Ishikawa (cell line): ENCODE data around the gene CPA5.

ENCODE experiments used
- CEBPB ChIP-seq: IDR thresholded peaks from 2 replicates; pipeline ENCODE4 v1.6.1; 2012
- CREB1 ChIP-seq: IDR thresholded peaks from 2 replicates; pipeline ENCODE4 v1.6.1; 2012; ENCODE audit warnings: low read depth
- EGR1 ChIP-seq: IDR thresholded peaks from 2 replicates; pipeline ENCODE4 v1.6.1; 2012
- EP300 ChIP-seq: IDR thresholded peaks from 2 replicates; pipeline ENCODE4 v1.6.1; 2012; ENCODE audit warnings: borderline replicate concordance
- FOXM1 ChIP-seq: IDR thresholded peaks from 2 replicates; pipeline ENCODE4 v1.6.1; 2012; ENCODE audit warnings: low read depth, borderline replicate concordance
- NFIC ChIP-seq: IDR thresholded peaks from 2 replicates; pipeline ENCODE4 v1.6.1; 2012
- RAD21 ChIP-seq: IDR thresholded peaks from 2 replicates; pipeline ENCODE4 v1.6.1; 2012; ENCODE audit warnings: low read depth
- TAF1 ChIP-seq: IDR thresholded peaks from 2 replicates; pipeline ENCODE4 v1.6.1; 2012; ENCODE audit warnings: low read depth, mild to moderate bottlenecking
- TCF12 ChIP-seq: IDR thresholded peaks from 2 replicates; pipeline ENCODE4 v1.6.1; 2012; ENCODE audit warnings: low read depth
- TEAD4 ChIP-seq: IDR thresholded peaks from 2 replicates; pipeline ENCODE4 v1.6.1; 2012
- YY1 ChIP-seq: IDR thresholded peaks from 2 replicates; pipeline ENCODE4 v1.6.1; 2012; ENCODE audit warnings: low read depth
- ZBTB7A ChIP-seq: IDR thresholded peaks from 2 replicates; pipeline ENCODE4 v1.6.1; 2012; ENCODE audit warnings: low read depth
- TF ChIP-seq, protein P1 (sequence below): IDR thresholded peaks from 2 replicates; pipeline ENCODE4 v1.6.1; 2012
- TF ChIP-seq, protein P2 (sequence below): IDR thresholded peaks from 2 replicates; pipeline ENCODE4 v1.6.1; 2012; ENCODE audit warnings: low read depth, mild to moderate bottlenecking
- TF ChIP-seq, protein P3 (sequence below): IDR thresholded peaks from 2 replicates; pipeline ENCODE4 v1.6.1; 2012

CPA5 gene

DNA sequence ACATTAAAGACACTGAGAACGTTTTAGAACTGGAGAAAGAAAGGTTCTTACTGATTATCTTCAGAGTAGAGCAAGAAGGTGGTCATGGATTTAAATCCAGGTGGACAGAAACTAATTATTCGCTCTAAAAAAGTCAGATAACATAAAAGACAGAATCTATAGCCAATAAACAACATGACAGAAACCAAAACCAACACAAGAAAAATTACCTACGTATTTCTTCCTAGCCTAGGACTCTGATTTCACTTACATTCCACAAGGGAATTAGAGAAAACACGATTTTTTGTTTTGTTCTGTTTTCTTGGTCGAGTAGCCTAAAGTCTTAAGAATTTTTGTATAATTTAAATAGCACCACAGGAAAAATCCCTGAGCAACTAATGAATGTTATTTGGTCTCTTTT lies 50.8 kb downstream of the CPA5 start:
- TF ChIP-seq YY1 (no peak), NFIC (no peak), FOXM1 (no peak), TCF12 (no peak), EGR1 (no peak), CEBPB (no peak), TAF1 (no peak), ZBTB7A (no peak), CREB1 (no peak), TEAD4 (no peak), EP300 (no peak)
- TF ChIP-seq, protein P1, sequence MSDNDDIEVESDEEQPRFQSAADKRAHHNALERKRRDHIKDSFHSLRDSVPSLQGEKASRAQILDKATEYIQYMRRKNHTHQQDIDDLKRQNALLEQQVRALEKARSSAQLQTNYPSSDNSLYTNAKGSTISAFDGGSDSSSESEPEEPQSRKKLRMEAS, result no peak
- TF ChIP-seq, protein P2, sequence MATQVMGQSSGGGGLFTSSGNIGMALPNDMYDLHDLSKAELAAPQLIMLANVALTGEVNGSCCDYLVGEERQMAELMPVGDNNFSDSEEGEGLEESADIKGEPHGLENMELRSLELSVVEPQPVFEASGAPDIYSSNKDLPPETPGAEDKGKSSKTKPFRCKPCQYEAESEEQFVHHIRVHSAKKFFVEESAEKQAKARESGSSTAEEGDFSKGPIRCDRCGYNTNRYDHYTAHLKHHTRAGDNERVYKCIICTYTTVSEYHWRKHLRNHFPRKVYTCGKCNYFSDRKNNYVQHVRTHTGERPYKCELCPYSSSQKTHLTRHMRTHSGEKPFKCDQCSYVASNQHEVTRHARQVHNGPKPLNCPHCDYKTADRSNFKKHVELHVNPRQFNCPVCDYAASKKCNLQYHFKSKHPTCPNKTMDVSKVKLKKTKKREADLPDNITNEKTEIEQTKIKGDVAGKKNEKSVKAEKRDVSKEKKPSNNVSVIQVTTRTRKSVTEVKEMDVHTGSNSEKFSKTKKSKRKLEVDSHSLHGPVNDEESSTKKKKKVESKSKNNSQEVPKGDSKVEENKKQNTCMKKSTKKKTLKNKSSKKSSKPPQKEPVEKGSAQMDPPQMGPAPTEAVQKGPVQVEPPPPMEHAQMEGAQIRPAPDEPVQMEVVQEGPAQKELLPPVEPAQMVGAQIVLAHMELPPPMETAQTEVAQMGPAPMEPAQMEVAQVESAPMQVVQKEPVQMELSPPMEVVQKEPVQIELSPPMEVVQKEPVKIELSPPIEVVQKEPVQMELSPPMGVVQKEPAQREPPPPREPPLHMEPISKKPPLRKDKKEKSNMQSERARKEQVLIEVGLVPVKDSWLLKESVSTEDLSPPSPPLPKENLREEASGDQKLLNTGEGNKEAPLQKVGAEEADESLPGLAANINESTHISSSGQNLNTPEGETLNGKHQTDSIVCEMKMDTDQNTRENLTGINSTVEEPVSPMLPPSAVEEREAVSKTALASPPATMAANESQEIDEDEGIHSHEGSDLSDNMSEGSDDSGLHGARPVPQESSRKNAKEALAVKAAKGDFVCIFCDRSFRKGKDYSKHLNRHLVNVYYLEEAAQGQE, result no peak
- TF ChIP-seq, protein P3, sequence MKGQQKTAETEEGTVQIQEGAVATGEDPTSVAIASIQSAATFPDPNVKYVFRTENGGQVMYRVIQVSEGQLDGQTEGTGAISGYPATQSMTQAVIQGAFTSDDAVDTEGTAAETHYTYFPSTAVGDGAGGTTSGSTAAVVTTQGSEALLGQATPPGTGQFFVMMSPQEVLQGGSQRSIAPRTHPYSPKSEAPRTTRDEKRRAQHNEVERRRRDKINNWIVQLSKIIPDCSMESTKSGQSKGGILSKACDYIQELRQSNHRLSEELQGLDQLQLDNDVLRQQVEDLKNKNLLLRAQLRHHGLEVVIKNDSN, result no peak

DNA sequence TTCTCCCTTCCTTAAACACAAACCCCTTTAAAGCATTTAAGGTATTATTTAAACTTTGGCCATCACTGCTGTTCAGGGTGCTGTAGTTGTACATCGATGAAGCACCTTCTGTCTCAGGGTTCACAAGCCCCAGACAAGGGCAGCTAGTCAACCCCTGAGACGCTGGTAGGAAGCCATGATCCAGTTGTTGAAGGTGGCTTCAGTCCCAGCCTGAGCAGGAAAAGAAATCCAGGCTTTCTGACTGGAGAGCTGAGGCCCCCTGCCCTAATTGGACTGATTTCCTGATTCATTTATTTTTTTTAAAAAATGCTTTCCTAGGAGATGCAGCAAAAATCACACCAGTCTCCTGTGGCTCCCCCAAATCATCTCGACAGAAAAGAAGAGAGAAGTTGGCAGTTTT lies 51.5 kb downstream of the CPA5 start:
- TF ChIP-seq, protein P3, result no peak
- TF ChIP-seq YY1, result no peak
- TF ChIP-seq EP300, result no peak
- TF ChIP-seq, protein P2, result no peak
- no peak for TF ChIP-seq TEAD4
- no peak for TF ChIP-seq CEBPB
- no peak for TF ChIP-seq FOXM1

DNA sequence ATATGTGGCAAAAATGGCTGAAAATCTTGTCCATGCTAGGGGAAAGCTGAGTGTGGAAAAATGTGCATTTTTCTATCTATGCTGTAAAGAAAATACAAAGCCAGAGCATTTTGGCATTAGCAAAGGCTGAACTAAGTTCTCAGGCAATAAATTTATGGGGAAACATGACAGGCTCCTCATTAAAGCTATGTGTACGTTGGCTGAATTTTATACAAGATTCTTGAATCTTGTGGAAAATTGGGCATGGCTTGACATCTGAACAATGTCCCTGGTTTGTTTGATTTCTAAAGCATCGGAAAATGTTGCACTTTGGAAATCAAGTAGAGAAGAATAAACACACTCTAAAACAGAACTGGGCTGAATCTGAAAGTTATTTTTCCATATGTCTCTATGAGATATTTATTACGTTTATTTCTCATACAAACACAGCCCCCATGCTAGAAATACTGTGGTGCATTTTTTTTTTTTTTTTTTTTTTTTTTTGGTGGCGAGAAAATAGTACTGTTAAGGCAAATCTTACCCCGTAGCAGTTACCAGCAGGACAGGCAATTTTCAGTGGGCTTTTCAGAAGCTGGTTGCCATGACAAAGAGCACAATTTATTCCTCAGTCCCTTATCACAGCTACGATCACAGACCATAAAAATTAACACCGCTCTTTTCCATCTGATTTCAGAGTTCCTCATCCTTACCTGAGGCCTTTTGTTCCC lies 52.6 kb downstream of the CPA5 start:
- TF ChIP-seq EGR1 (no peak), NFIC (no peak), FOXM1 (no peak), TCF12 (no peak), TAF1 (no peak), CEBPB (no peak)
- TF ChIP-seq, protein P1, result no peak
- TF ChIP-seq, protein P3, result no peak

DNA sequence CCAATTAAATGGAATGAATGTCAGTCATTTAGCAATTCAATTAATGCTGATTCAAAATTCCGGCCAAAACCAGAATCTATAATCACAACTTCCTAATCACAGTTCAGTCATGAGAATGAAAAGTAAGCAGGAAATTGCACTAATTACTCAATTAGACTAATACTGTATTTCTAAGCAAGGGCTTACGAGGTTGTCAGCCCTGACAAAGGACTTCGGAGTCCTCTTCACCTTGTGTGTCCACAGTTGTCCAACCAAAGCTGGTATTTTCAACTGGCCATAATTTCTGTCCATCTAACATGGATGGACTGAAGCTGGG lies 53.1 kb downstream of the CPA5 start:
- TF ChIP-seq, protein P2, result no peak
- TF ChIP-seq RAD21, result no peak
- no peak for TF ChIP-seq NFIC
- TF ChIP-seq CREB1, result no peak
- TF ChIP-seq, protein P3, result no peak
- TF ChIP-seq, protein P1, result no peak
- TF ChIP-seq ZBTB7A, result no peak
- TF ChIP-seq TAF1, result no peak
- TF ChIP-seq CEBPB, result no peak
- TF ChIP-seq EGR1, result no peak
- no peak for TF ChIP-seq TEAD4
- no peak for TF ChIP-seq EP300
- no peak for TF ChIP-seq FOXM1
- TF ChIP-seq TCF12, result no peak
- TF ChIP-seq YY1, result no peak
